Measurements from ENCODE around the gene HELZ2. TPM values are rescaled to one million over a fixed set of nuclear protein-coding genes. Genes with fewer than 3 reads are reported as not detected.

Gene HELZ2
- total and polyA plus RNA-seq, 10 of the 15 experiments (the other 5 are each of a cell fraction or from before 2014, with no cell fraction given), result 0.05 to 33.3 (median 6.2) TPM

GRCh38 chr20:63537525-63538203 lies 36.4 kb downstream of the HELZ2 start (continued):
- TF ChIP-seq ETV6 (conservative IDR thresholded peaks at IDR 0.05 in 1 of 2, IDR thresholded peaks at IDR 0.05 in 1 of 2; ENCODE audit: borderline replicate concordance in 1 of 2, low read depth in 1 of 2), result peak in 1 of 2 experiments; percentile 90; a peak in 2 of 4 replicates
- TF ChIP-seq BHLHE40 (IDR thresholded peaks at IDR 0.05; ENCODE audit: borderline replicate concordance in 1 of 2, low read depth in 2 of 2, low read length in 1 of 2), result peak; percentile 55 to 70; a peak in 3 of 4 replicates
- TF ChIP-seq NRF1 (conservative IDR thresholded peaks at IDR 0.05; ENCODE audit: low read depth, low read length), result no peak; the same call in 1 of the 2 replicates
- peak; percentile 35; the same call in 1 of the 2 replicates for TF ChIP-seq TAF1 (IDR thresholded peaks at IDR 0.05; ENCODE audit: borderline replicate concordance, low read depth, low read length)
- no peak for TF ChIP-seq ZNF384 (IDR thresholded peaks at IDR 0.05; ENCODE audit: borderline replicate concordance, low read depth, low read length)
- peak; percentile 61; the same call in 1 of the 2 replicates for TF ChIP-seq BACH1 (IDR thresholded peaks at IDR 0.05; ENCODE audit: borderline replicate concordance)
- TF ChIP-seq, protein P1, sequence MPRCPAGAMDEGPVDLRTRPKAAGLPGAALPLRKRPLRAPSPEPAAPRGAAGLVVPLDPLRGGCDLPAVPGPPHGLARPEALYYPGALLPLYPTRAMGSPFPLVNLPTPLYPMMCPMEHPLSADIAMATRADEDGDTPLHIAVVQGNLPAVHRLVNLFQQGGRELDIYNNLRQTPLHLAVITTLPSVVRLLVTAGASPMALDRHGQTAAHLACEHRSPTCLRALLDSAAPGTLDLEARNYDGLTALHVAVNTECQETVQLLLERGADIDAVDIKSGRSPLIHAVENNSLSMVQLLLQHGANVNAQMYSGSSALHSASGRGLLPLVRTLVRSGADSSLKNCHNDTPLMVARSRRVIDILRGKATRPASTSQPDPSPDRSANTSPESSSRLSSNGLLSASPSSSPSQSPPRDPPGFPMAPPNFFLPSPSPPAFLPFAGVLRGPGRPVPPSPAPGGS (IDR thresholded peaks at IDR 0.05; ENCODE audit: borderline replicate concordance, insufficient read depth, low read depth, low read length, poor library complexity, severe bottlenecking), result no peak
- TF ChIP-seq MEF2B (IDR thresholded peaks at IDR 0.05; ENCODE audit: partially characterized antibody, poor library complexity, severe bottlenecking), result no peak
- no peak for TF ChIP-seq NFXL1 (IDR thresholded peaks at IDR 0.05; ENCODE audit: borderline replicate concordance)
- TF ChIP-seq ZSCAN29 (IDR thresholded peaks at IDR 0.05), result no peak
- peak; percentile 31; the same call in 1 of the 2 replicates for TF ChIP-seq CREM (IDR thresholded peaks at IDR 0.05; ENCODE audit: low read depth)
- TF ChIP-seq STAT1 (conservative IDR thresholded peaks at IDR 0.05), result peak; percentile 75; the same call in 1 of the 2 replicates
- no peak for TF ChIP-seq RCOR1 (conservative IDR thresholded peaks at IDR 0.05; ENCODE audit: low read depth, low read length)
- TF ChIP-seq RB1 (IDR thresholded peaks at IDR 0.05; ENCODE audit: borderline replicate concordance), result peak; percentile 50; the same call in 1 of the 2 replicates
- TF ChIP-seq JUNB (IDR thresholded peaks at IDR 0.05), result no peak
- TF ChIP-seq HDGF (IDR thresholded peaks at IDR 0.05), result peak; percentile 96
- no peak for TF ChIP-seq SUPT20H (IDR thresholded peaks at IDR 0.05; ENCODE audit: borderline replicate concordance, control insufficient read depth, low read depth, low read length)
- TF ChIP-seq, protein P2, sequence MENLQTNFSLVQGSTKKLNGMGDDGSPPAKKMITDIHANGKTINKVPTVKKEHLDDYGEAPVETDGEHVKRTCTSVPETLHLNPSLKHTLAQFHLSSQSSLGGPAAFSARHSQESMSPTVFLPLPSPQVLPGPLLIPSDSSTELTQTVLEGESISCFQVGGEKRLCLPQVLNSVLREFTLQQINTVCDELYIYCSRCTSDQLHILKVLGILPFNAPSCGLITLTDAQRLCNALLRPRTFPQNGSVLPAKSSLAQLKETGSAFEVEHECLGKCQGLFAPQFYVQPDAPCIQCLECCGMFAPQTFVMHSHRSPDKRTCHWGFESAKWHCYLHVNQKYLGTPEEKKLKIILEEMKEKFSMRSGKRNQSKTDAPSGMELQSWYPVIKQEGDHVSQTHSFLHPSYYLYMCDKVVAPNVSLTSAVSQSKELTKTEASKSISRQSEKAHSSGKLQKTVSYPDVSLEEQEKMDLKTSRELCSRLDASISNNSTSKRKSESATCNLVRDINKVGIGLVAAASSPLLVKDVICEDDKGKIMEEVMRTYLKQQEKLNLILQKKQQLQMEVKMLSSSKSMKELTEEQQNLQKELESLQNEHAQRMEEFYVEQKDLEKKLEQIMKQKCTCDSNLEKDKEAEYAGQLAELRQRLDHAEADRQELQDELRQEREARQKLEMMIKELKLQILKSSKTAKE (IDR thresholded peaks at IDR 0.05; ENCODE audit: low read depth, poor library complexity, severe bottlenecking), result no peak
- no peak for TF ChIP-seq NFYA (IDR thresholded peaks at IDR 0.05; ENCODE audit: borderline replicate concordance, low read depth, low read length)
- peak in 1 of 2 experiments; percentile 37; a peak in 2 of 3 replicates for TF ChIP-seq EGR1 (IDR thresholded peaks at IDR 0.05; ENCODE audit: borderline replicate concordance in 1 of 2, low read depth in 2 of 2, low read length in 2 of 2)
- peak; percentile 40; the same call in 1 of the 2 replicates for TF ChIP-seq CREB1 (IDR thresholded peaks at IDR 0.05; ENCODE audit: low read depth)
- TF ChIP-seq RAD21 (IDR thresholded peaks at IDR 0.05; ENCODE audit: insufficient read depth, low read depth, low read length), result peak; percentile 89
- TF ChIP-seq LARP7 (IDR thresholded peaks at IDR 0.05), result peak; percentile 34
- TF ChIP-seq GABPA (IDR thresholded peaks at IDR 0.05; ENCODE audit: low read depth), result peak; percentile 83
- TF ChIP-seq NFIC (IDR thresholded peaks at IDR 0.05; ENCODE audit: low read depth, low read length), result no peak

Data from GM12878 (cell line).